ENCODE results near the gene INF2. TPM values are rescaled to one million over a fixed set of nuclear protein-coding genes. Genes with fewer than 3 reads are reported as not detected.

The INF2 gene
- total RNA-seq, 4 donors from 2014 or later = 44.6 to 102 (median 64.7) TPM

DNA sequence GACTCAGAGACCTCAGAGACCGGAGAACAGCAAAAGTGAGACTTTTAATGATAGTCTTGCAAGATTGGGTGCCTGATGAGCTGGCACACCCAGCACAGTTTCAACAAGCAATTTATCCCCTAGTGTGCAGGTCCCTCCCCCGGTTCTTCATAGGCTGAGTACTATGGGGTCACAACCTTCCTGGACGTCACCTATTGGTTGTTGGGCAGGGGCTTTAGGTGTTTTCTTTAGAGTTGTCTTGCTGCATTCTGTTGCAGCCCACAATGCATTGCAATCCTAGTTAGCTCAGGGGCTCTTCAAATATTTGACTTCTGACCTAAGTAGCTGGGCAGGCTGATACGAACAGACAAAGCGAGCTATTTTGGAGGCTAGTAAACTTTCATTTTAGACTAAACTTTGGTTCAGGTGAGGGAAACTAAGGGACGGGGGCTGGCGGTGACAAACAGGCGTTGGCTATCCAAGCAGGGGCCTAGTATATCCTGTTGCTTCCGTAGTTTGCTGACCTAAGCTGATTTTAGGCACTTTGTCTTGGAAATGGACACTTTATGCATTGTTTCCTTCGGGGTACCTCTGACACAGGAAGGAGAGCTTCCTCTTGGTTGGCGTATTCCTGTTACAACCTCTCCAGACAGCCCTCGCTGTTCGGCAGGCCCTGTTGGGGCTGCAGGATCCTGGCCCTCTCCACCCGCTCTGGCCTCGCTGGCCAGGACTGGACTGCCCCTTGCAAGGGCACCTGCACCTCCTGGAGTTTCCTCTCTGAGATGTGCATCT is 77.6 kb downstream of the INF2 start:
- peaks cover 0 to 13% (median 8%) of the 10 kb centered on the region in 3 donors for H3K4me1 ChIP-seq
- no peak overlapping the region for H3K4me3 ChIP-seq
- peaks cover 0 to 36% of the 10 kb centered on the region in 2 donors for H3K36me3 ChIP-seq
- no peaks in the 10 kb centered on the region for H3K27me3 ChIP-seq
- no peaks in the 10 kb centered on the region for H3K9me3 ChIP-seq
- no peak for TF ChIP-seq POLR2AphosphoS5 (IDR thresholded peaks at IDR 0.05)
- no peak for TF ChIP-seq EP300 (IDR thresholded peaks at IDR 0.05)
- TF ChIP-seq, protein P1, sequence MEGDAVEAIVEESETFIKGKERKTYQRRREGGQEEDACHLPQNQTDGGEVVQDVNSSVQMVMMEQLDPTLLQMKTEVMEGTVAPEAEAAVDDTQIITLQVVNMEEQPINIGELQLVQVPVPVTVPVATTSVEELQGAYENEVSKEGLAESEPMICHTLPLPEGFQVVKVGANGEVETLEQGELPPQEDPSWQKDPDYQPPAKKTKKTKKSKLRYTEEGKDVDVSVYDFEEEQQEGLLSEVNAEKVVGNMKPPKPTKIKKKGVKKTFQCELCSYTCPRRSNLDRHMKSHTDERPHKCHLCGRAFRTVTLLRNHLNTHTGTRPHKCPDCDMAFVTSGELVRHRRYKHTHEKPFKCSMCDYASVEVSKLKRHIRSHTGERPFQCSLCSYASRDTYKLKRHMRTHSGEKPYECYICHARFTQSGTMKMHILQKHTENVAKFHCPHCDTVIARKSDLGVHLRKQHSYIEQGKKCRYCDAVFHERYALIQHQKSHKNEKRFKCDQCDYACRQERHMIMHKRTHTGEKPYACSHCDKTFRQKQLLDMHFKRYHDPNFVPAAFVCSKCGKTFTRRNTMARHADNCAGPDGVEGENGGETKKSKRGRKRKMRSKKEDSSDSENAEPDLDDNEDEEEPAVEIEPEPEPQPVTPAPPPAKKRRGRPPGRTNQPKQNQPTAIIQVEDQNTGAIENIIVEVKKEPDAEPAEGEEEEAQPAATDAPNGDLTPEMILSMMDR (IDR thresholded peaks at IDR 0.05) = no peak
- TF ChIP-seq POLR2A (IDR thresholded peaks at IDR 0.05) = no peak
- no peak overlapping the region for H3K27ac ChIP-seq
- ATAC-seq = no peak
- 57 to 84% methylated on average over 3 to 10 of the region's 15 CpGs for WGBS, 2 donors (ENCODE audit: low coverage in 1 of 2)

DNA sequence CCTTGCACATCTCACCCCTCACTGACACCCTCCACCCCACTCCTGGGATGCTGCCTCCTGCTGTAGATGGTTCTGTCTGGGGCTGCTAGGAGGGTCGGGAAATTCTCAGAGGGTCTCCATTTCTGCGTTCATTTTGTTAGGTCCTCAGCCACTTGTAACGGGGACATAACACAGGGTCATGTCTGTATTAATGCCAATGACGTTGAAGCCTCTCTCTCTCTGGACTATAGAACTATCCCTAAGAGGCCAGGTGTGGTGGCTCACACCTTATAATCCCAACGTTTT is 78.2 kb downstream of the INF2 start:
- no peak for TF ChIP-seq EP300 (IDR thresholded peaks at IDR 0.05)
- TF ChIP-seq, protein P1 (IDR thresholded peaks at IDR 0.05) = no peak
- no peak for TF ChIP-seq POLR2A (IDR thresholded peaks at IDR 0.05)
- TF ChIP-seq POLR2AphosphoS5 (IDR thresholded peaks at IDR 0.05) = no peak
- no peak overlapping the region for H3K27ac ChIP-seq
- H3K4me1 ChIP-seq = peaks cover 0 to 13% (median 8%) of the 10 kb centered on the region in 3 donors
- H3K36me3 ChIP-seq = peaks cover 0 to 36% of the 10 kb centered on the region in 2 donors
- no peaks in the 10 kb centered on the region for H3K27me3 ChIP-seq
- WGBS, 2 donors (ENCODE audit: low coverage in 1 of 2) = 70% methylated on average over 2 of the region's 5 CpGs
- H3K9me3 ChIP-seq = no peaks in the 10 kb centered on the region
- H3K4me3 ChIP-seq = no peak overlapping the region
- ATAC-seq = no peak

DNA sequence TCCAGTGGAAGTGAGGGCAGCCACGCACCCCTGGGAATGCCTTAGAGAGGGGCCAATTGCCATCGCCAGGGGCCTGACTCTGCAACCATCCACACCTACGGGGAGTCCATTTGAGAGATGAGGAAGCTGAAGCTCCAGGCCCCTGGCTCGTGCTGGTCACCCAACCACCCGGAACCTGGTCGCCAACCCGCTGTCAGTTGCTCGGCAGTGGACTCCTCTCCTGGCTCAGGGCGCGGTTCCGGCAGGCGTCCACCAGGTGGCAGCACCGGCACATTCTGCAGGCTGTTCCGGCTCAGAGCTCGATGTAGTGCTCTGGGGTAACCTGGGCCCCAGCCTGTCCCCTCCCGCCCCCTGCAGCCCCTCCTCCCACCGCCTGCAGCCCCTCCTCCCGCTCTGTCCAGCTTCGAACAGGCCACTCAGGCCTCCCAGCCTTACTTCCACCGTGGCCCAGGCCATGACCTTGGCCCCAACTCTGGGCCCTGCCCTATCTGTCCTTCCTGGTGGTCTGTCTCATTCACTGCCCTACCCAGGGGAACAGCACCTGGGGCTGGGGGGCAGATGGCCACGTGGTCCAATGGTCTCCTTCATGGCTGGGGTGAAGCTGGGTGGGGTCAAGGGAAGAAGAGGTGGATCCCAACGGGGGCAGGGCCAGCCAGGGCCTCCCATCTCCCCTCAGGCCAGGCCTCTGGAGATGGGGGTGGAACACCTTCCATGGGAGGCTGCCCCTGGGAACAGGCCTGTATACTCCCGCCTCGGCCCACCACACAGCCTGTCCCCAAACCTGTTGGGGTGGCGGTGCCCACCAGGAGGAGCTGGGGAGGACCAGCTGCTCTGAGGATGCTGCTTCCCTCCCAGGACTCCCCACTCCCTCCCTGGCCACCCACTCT is 79.3 kb downstream of the INF2 start:
- Histone ChIP-seq H3K4me1 (peaks cover 0 to 13% (median 8%) of the 10 kb centered on the region in 3 donors), H3K27me3 (no peaks in the 10 kb centered on the region), H3K4me3 (no peak overlapping the region), H3K9me3 (no peaks in the 10 kb centered on the region), H3K27ac (peak overlapping the region in 3 of 4 donors; percentile 56 to 62 (median 59)), H3K36me3 (peaks cover 0 to 42% of the 10 kb centered on the region in 2 donors)
- TF ChIP-seq POLR2A (IDR thresholded peaks at IDR 0.05) = no peak
- no peak for TF ChIP-seq EP300 (IDR thresholded peaks at IDR 0.05)
- TF ChIP-seq, protein P1 (IDR thresholded peaks at IDR 0.05) = peak in 3 of 4 experiments; percentile 91 to 99 (median 93)
- TF ChIP-seq POLR2AphosphoS5 (IDR thresholded peaks at IDR 0.05) = peak; percentile 18
- peak; percentile 90 for ATAC-seq
- WGBS, 2 donors (ENCODE audit: low coverage in 1 of 2) = 3% methylated on average over 10 of the region's 25 CpGs; no CpG with 5 or more reads in 1 of the 2 donors

DNA sequence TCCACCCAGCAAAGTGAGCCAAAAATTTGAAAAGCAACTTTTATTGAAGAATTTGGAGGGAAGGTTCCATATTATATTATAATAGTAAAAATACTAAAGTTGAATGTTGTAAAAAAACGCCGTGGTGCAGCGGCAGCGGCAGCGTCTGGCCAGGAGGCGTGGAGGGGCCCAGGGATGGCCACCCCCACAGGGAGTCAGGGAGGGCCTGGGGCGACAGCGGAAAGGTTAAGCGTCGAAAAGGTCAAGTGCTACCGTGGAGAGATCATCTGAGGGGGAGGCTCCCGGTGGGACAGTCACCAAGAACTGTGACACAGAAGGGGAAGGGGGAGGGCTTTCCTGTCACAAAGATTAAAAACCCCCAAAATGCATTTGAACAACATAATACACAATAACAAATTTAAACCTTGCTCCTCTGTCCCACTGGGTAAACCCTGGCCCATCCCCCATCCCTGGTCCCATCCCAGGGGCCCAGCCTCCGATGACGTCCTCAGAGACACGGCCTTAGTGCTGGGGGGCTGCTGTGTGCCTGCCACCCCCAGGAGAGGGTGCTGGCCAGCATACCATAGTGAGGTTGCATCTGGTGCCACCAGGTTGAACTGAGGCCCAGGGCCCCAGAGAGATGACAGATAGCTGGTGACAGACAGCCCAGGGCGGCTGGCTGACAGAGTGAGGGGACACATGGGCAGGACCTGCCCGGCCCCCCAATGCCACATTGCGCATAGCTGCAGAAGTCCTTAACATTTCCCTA is 80.1 kb downstream of the INF2 start:
- H3K27ac ChIP-seq = peak overlapping the region in 3 of 4 donors; percentile 56 to 62 (median 59)
- no peaks in the 10 kb centered on the region for H3K9me3 ChIP-seq
- peaks cover 0 to 13% (median 8%) of the 10 kb centered on the region in 3 donors for H3K4me1 ChIP-seq
- H3K36me3 ChIP-seq = peaks cover 0 to 50% of the 10 kb centered on the region in 2 donors
- 63 to 72% methylated on average over 10 to 16 of the region's 18 CpGs for WGBS, 2 donors (ENCODE audit: low coverage in 1 of 2)
- TF ChIP-seq, protein P1 (IDR thresholded peaks at IDR 0.05) = no peak
- TF ChIP-seq POLR2A (IDR thresholded peaks at IDR 0.05) (no peak), POLR2AphosphoS5 (IDR thresholded peaks at IDR 0.05) (no peak), EP300 (IDR thresholded peaks at IDR 0.05) (no peak)
- H3K27me3 ChIP-seq = no peaks in the 10 kb centered on the region
- no peak for ATAC-seq
- no peak overlapping the region for H3K4me3 ChIP-seq

All from gastroesophageal sphincter (tissue), 4 donors.